ENCODE measurements around the gene C8A.
A peak's percentile ranks its signal among the peaks of the same experiment; 100 is the strongest.

C8A gene

GRCh38 chr1:56912325-56912724 is 57.7 kb downstream of the C8A start:
- no peak for DNase-seq
- no peaks in the 10 kb centered on the region for H3K9me3 Mint-ChIP-seq
- H3K27me3 Mint-ChIP-seq (ENCODE audit: low read depth, poor library complexity) = peaks cover 13% of the 10 kb centered on the region
- H3K27ac Mint-ChIP-seq = no peak overlapping the region
- no peaks in the 10 kb centered on the region for H3K36me3 Mint-ChIP-seq (ENCODE audit: low read depth)
- H3K4me1 Mint-ChIP-seq = peaks cover 5% of the 10 kb centered on the region
- no peak for TF ChIP-seq CTCF (IDR thresholded peaks at IDR 0.05)
- no peak overlapping the region for H3K4me3 Mint-ChIP-seq

GRCh38 chr1:56915960-56916359 is 61.4 kb downstream of the C8A start:
- TF ChIP-seq CTCF (IDR thresholded peaks at IDR 0.05) = no peak
- Mint-ChIP-seq H3K27me3 (ENCODE audit: low read depth, poor library complexity) (peaks cover 4% of the 10 kb centered on the region), H3K36me3 (ENCODE audit: low read depth) (no peaks in the 10 kb centered on the region), H3K4me3 (no peak overlapping the region), H3K27ac (no peak overlapping the region), H3K4me1 (peaks cover 16% of the 10 kb centered on the region), H3K9me3 (no peaks in the 10 kb centered on the region)
- no peak for DNase-seq

GRCh38 chr1:56916630-56917029 is 62.0 kb downstream of the C8A start:
- no peak for TF ChIP-seq CTCF (IDR thresholded peaks at IDR 0.05)
- H3K4me3 Mint-ChIP-seq = no peak overlapping the region
- peaks cover 4% of the 10 kb centered on the region for H3K27me3 Mint-ChIP-seq (ENCODE audit: low read depth, poor library complexity)

DNA sequence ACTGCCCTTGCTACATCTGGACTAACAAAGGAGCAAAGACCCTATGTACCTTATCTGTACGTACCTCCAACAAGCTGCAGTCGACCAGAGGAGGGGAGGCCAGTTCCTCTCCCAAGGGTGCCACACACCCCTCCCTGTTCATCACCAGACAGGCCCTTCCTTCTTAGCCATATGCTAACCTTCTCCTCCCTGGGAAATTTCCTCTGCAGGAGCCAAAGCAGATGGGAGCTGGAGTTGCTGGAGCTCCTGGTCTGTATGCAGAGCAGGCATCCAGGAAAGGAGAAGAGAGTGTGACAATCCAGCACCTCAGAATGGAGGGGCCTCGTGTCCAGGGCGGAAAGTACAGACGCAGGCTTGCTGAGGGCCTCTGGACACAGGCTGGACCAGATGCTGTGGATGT is 62.8 kb downstream of the C8A start:
- Mint-ChIP-seq H3K36me3 (ENCODE audit: low read depth) (no peaks in the 10 kb centered on the region), H3K27me3 (ENCODE audit: low read depth, poor library complexity) (peaks cover 4% of the 10 kb centered on the region), H3K27ac (no peak overlapping the region), H3K9me3 (no peaks in the 10 kb centered on the region), H3K4me1 (peaks cover 22% of the 10 kb centered on the region), H3K4me3 (no peak overlapping the region)
- DNase-seq = no peak
- no peak for TF ChIP-seq CTCF (IDR thresholded peaks at IDR 0.05)

More at GRCh38 chr1:56916630-56917029, 62.0 kb downstream of the C8A start:
- peaks cover 22% of the 10 kb centered on the region for H3K4me1 Mint-ChIP-seq
- H3K27ac Mint-ChIP-seq = no peak overlapping the region
- no peaks in the 10 kb centered on the region for H3K9me3 Mint-ChIP-seq
- no peak for DNase-seq
- no peaks in the 10 kb centered on the region for H3K36me3 Mint-ChIP-seq (ENCODE audit: low read depth)

DNA sequence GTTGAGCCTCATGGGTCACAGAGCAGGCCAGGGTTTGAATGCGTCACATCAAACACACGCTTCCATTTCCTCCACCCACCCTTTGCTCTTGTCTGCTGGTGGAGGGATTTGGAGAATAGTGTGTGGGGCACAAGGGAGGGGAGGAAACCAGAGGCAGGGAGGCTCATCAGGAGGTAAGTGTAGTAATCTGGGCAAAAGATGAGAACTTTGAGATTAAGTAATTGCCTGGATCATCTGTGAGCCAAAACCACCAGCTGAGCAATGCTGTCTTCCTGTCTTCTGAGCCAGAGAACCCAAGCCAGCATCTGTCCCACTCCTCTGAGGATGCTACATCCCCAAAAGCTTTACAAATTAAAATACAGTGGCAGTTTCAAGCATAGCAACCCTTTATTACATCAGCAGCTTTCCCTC is 66.0 kb downstream of the C8A start:
- H3K9me3 Mint-ChIP-seq = no peaks in the 10 kb centered on the region
- no peaks in the 10 kb centered on the region for H3K36me3 Mint-ChIP-seq (ENCODE audit: low read depth)
- no peak overlapping the region for H3K4me3 Mint-ChIP-seq
- peaks cover 4% of the 10 kb centered on the region for H3K27me3 Mint-ChIP-seq (ENCODE audit: low read depth, poor library complexity)
- H3K27ac Mint-ChIP-seq = peak overlapping the region; percentile 3
- peaks cover 35% of the 10 kb centered on the region for H3K4me1 Mint-ChIP-seq
- DNase-seq = no peak
- TF ChIP-seq CTCF (IDR thresholded peaks at IDR 0.05) = no peak

DNA sequence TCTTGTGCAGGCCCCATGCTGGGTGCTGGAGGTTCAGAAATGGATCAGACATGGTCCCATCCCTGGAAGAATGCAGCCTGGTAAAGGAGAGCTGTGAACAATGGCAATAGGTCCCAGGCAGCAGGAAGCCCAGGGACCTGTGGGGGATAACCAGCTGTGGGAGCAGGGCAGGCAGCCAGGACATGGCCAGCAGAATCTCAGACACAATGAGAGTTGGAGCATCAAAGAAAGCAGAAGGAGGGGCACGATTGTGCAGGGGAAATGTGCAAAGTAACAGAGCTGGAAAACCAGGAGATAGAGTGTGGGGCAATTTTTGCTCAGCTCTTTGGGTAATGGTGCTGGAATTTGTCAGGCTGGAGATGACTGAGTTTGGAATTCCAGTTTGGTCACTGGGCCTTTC is 66.9 kb downstream of the C8A start:
- TF ChIP-seq CTCF (IDR thresholded peaks at IDR 0.05) = no peak
- Mint-ChIP-seq H3K9me3 (no peaks in the 10 kb centered on the region), H3K36me3 (ENCODE audit: low read depth) (no peaks in the 10 kb centered on the region), H3K27ac (no peak overlapping the region), H3K4me3 (no peak overlapping the region), H3K4me1 (peaks cover 35% of the 10 kb centered on the region), H3K27me3 (ENCODE audit: low read depth, poor library complexity) (peaks cover 9% of the 10 kb centered on the region)
- DNase-seq = no peak

Data from nephron progenitor cell (in vitro differentiated cells).